SH-SY5Y (cell line): ENCODE results near the gene GRAMD1B.

ENCODE experiments used
- GATA2 ChIP-seq: IDR thresholded peaks from 2 replicates; pipeline ENCODE4 v1.6.1; 2011; ENCODE audit warnings: mild to moderate bottlenecking, low read depth, low read length
- GATA3 ChIP-seq: IDR thresholded peaks from 2 replicates; pipeline ENCODE4 v1.6.1; 2011; ENCODE audit warnings: low read depth, mild to moderate bottlenecking, low read length, moderate library complexity

GRAMD1B gene

GRCh38 chr11:123579482-123579812 lies 149.4 kb downstream of the GRAMD1B start:
- no peak for TF ChIP-seq GATA3
- no peak for TF ChIP-seq GATA2

- no peak for TF ChIP-seq GATA2
These were observed 150.1 kb downstream of the GRAMD1B start for GRCh38 chr11:123580137-123580536.

GRCh38 chr11:123580557-123581275 lies 150.6 kb downstream of the GRAMD1B start:
- no peak for TF ChIP-seq GATA2
- TF ChIP-seq GATA3, result no peak

GRCh38 chr11:123581651-123582399 lies 151.8 kb downstream of the GRAMD1B start:
- TF ChIP-seq GATA3, result no peak
- TF ChIP-seq GATA2, result no peak

GRCh38 chr11:123582992-123583504 lies 153.0 kb downstream of the GRAMD1B start:
- TF ChIP-seq GATA3 (no peak), GATA2 (no peak)

- no peak for TF ChIP-seq GATA2
These were observed 154.1 kb downstream of the GRAMD1B start for GRCh38 chr11:123584186-123584585.

GRCh38 chr11:123584737-123585136 lies 154.7 kb downstream of the GRAMD1B start:
- TF ChIP-seq GATA3, result no peak
- no peak for TF ChIP-seq GATA2

GRCh38 chr11:123585206-123585605 lies 155.1 kb downstream of the GRAMD1B start:
- TF ChIP-seq GATA2, result no peak
- no peak for TF ChIP-seq GATA3

GRCh38 chr11:123585706-123586105 lies 155.6 kb downstream of the GRAMD1B start:
- TF ChIP-seq GATA3 (no peak), GATA2 (no peak)

GRCh38 chr11:123586568-123586967 lies 156.5 kb downstream of the GRAMD1B start:
- TF ChIP-seq GATA2 (no peak), GATA3 (no peak)

GRCh38 chr11:123587044-123587443 lies 157.0 kb downstream of the GRAMD1B start:
- no peak for TF ChIP-seq GATA3
- TF ChIP-seq GATA2, result no peak

GRCh38 chr11:123587559-123587958 lies 157.5 kb downstream of the GRAMD1B start:
- TF ChIP-seq GATA3 (no peak), GATA2 (no peak)

GRCh38 chr11:123588117-123588863 lies 158.2 kb downstream of the GRAMD1B start:
- TF ChIP-seq GATA2, result no peak
- no peak for TF ChIP-seq GATA3

- TF ChIP-seq GATA3 (no peak), GATA2 (no peak)
These were observed 158.8 kb downstream of the GRAMD1B start for GRCh38 chr11:123588864-123589262.

- TF ChIP-seq GATA2, result no peak
- TF ChIP-seq GATA3, result no peak
These were observed 160.3 kb downstream of the GRAMD1B start for GRCh38 chr11:123590296-123590912.
